ENCODE measurements around the gene PMP22.

The PMP22 gene

DNA sequence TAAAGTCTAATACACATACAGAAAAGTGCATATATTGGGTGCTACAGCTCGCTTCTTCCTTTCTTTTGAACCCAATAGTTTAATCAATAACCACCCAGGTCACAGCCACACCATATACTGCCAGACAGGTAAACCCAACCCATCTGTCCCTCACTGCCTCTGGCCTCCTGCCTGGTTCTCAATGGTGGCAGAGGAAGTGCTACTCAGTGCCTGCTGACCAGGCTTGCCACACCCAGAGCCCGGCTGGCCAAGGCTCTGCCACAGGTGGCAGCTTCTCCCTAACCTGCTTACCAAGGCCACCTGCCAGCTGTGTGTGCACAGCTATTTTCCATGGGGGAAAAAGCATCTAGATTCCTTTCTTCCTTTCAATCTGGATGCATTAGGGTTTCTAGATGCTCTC lies 584 bp downstream of the PMP22 start:
- DNase-seq (ENCODE audit: low read depth): no peak
- H3K4me3 ChIP-seq (ENCODE audit: control insufficient read depth, low read depth, low read length): no peak overlapping the region
- TF ChIP-seq, protein P1, sequence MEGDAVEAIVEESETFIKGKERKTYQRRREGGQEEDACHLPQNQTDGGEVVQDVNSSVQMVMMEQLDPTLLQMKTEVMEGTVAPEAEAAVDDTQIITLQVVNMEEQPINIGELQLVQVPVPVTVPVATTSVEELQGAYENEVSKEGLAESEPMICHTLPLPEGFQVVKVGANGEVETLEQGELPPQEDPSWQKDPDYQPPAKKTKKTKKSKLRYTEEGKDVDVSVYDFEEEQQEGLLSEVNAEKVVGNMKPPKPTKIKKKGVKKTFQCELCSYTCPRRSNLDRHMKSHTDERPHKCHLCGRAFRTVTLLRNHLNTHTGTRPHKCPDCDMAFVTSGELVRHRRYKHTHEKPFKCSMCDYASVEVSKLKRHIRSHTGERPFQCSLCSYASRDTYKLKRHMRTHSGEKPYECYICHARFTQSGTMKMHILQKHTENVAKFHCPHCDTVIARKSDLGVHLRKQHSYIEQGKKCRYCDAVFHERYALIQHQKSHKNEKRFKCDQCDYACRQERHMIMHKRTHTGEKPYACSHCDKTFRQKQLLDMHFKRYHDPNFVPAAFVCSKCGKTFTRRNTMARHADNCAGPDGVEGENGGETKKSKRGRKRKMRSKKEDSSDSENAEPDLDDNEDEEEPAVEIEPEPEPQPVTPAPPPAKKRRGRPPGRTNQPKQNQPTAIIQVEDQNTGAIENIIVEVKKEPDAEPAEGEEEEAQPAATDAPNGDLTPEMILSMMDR (IDR thresholded peaks at IDR 0.05; ENCODE audit: control insufficient read depth, insufficient read depth, low read depth, low read length, missing control alignments): no peak

DNA sequence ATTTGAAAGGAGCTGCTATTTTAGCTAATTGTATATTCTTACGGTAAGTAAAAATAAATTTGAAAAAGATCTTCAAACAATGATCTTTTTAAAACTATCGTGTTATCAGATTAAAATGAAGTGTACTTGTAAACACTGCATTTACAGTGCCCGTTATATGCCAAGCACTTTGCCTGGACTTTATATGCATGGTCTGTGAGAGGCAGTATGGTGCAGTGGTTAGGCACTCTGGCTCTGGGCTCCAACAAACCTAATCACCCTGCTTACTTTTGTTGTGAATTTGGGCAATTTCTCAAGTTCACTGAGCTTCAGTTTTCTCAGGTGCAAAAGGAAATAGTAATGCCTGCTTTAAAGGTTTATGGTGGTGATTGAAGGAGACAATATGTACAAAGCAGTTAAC lies 1.4 kb downstream of the PMP22 start:
- no peak for DNase-seq (ENCODE audit: low read depth)
- H3K4me3 ChIP-seq (ENCODE audit: control insufficient read depth, low read depth, low read length): peak overlapping the region; percentile 71

DNA sequence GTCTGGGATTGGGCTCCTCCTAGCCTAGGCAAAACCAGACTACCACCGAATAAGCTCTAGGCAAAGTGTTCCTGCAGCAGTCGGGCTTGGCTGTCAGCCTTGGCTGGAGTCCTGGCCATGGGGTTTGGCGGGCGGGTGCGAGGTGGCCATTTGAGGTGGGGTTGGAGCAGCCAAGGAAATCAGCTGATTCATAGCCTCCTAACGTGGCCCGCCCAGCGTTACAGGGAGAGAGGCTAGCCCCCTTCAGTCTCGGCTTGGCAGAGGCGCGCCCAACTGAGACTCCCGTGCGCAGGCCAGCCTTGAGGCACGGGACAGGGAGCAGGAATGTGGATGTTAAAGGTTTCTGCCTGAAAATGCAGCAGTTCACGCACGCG lies 1.9 kb downstream of the PMP22 start:
- peak; percentile 71 for DNase-seq (ENCODE audit: low read depth)
- TF ChIP-seq, protein P1 (IDR thresholded peaks at IDR 0.05; ENCODE audit: control insufficient read depth, insufficient read depth, low read depth, low read length, missing control alignments): no peak
- H3K4me3 ChIP-seq (ENCODE audit: control insufficient read depth, low read depth, low read length): peak overlapping the region; percentile 71

More for the DNA sequence above, 1.4 kb downstream of the PMP22 start:
- TF ChIP-seq, protein P1 (IDR thresholded peaks at IDR 0.05; ENCODE audit: control insufficient read depth, insufficient read depth, low read depth, low read length, missing control alignments): no peak

DNA sequence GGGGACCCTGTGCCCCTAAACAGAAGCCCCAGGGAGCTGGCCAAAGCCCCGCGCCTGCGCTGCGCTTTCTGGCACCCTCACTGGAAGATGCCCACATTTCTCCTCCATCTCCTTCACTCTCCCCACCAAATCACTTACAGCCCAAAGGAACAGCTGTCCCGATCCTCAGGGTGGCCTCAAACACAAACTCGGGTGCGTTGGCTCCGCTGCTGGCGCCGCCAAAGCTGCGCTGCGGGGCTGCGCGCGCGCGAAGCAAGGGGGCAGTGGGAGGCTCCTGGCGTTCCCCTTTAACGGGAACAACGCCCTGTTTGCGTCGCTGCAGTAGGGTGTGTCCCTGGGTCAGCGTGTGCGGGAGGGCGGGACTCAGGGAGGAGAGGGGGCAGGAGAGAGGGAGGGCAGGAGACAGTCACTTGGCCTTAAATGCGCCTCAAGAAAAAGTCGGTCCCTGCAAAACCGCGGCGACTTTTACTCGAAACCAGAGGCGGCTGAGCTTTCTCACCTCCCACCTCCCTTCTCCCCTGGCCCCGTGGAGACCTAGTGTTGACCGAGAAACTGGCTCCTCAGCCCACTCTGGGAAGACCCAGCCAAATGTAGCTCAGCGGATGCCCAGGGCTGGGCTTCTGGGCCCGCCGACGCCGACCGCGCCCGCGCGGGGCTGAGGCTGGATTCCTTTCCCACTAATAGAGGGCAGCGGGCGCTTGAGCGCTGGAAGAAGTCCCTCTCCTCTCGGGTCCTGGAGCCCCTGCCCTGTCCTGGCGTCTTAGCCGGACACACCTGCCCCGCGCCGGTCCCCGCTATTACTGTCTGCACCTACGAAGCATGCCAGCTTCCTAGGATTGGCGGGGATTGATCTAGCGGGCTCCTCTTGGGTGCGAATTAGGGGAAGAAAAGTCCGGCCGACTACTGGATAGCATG lies 2.6 kb downstream of the PMP22 start:
- peak; percentile 81 for DNase-seq (ENCODE audit: low read depth)
- TF ChIP-seq, protein P1 (IDR thresholded peaks at IDR 0.05; ENCODE audit: control insufficient read depth, insufficient read depth, low read depth, low read length, missing control alignments): peak; percentile 31
- peak overlapping the region; percentile 71 for H3K4me3 ChIP-seq (ENCODE audit: control insufficient read depth, low read depth, low read length)

DNA sequence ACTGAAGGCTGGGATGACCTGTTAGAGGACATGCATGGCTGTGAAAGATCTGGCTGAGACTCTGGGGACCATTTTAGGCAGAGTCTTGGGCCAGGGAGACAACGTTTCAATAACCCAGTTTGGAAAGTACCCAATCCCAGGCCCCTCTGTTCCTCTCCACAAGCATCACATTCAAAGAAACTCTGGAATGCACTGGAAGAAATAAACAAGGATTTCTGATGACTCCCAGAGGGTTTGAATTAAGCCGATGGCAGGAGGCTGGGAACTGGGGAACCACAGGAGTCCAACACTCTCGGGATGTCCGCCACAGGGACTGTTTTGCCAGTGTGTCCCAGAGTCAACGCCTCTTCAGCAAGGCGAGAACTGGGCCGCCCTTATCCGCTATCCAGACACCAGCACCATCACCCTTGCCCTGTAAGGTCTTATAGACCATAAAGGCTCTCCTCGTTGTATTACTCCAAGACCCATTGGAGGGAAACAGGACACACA lies 3.3 kb downstream of the PMP22 start:
- H3K4me3 ChIP-seq (ENCODE audit: control insufficient read depth, low read depth, low read length): peak overlapping the region; percentile 71

DNA sequence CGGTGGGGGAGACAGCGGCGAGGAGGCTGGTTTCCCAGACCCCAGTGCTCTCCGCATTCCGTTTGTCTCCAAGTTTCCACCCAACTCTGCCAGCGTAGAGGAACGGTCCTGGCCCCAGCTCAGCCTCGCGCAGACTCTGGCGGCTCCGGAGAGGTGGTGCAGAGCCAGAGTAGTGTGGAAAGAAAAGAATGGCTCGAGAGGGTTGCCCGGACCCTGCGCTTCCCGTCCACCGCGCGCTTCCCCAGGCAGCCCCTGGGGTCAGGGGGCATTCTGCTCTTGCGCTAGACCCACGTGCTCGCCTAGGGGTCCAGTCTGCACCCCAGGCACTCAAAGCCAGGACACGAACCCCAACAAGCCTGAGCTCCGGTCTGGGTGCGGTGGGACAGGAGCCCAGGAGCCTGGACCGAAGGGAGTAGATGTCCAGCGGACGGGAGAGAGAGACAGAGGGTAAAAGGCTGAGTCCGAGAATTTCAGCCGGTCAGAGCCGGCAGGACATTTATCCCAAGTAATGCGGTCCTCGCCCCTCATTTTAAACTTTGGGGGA lies 3.8 kb downstream of the PMP22 start:
- DNase-seq (ENCODE audit: low read depth): no peak
- peak overlapping the region; percentile 71 for H3K4me3 ChIP-seq (ENCODE audit: control insufficient read depth, low read depth, low read length)
- TF ChIP-seq, protein P1 (IDR thresholded peaks at IDR 0.05; ENCODE audit: control insufficient read depth, insufficient read depth, low read depth, low read length, missing control alignments): peak; percentile 41

More for the DNA sequence above, 3.3 kb downstream of the PMP22 start:
- TF ChIP-seq, protein P1 (IDR thresholded peaks at IDR 0.05; ENCODE audit: control insufficient read depth, insufficient read depth, low read depth, low read length, missing control alignments): no peak
- no peak for DNase-seq (ENCODE audit: low read depth)

Measured in AG09309 (cell line).